ENCODE data around the gene MMAB.

MMAB gene

GRCh38 chr12:109538191-109538863 is 35.0 kb downstream of the MMAB start:
- no peak for DNase-seq (ENCODE audit: low read depth)

- DNase-seq (ENCODE audit: low read depth) = no peak
Observed at GRCh38 chr12:109537136-109537535, 36.2 kb downstream of the MMAB start.

- DNase-seq (ENCODE audit: low read depth) = no peak
Observed at GRCh38 chr12:109535863-109536250, 37.4 kb downstream of the MMAB start.

DNA sequence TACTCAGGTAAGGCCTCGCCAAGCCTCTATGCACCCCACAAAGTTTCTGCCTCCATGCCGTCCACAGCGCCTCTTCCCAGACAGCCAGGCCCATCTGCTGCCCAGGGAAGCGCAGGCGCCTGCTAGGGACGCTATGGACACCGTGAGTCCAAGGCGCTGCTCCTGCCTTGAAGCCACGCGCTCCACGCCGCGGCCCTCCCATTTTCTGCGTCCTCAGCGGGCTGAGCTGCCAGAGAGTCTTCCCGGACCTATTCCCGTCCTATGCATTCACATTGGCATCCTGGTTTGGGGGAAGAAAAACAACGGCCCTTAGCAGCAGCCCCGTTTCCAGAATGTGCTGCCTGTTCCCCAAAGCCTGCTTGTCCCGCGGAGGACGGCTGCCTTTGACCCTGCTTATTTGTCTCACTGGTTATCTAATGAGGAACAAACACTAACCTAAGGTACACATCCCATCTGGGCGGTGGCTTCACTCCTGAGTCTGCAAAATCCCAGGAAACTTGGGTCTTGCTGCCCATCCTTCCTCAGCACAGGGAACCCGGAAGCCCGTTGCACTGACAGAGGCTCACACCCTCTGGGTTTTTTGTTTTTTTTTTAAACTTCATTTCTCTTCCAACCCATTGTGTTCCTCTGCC is 38.0 kb downstream of the MMAB start:
- no peak for DNase-seq (ENCODE audit: low read depth)

DNA sequence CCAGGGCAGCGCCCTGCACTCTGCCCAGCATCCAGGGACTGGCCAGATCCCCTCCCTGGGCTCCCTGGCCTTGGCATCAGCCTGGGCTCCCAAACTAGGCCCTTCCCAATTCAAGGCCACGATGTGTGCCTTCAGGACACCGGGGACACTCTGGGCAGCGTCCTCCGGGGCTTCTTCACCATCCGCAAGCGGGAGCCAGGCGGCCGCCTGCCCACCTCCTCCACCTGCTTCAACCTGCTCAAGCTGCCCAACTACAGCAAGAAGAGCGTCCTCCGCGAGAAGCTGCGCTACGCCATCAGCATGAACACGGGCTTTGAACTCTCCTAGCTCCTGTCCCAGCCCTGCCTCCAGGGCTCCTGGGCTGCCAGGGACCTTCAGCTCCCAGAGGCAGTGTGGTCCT is 38.8 kb downstream of the MMAB start:
- no peak for DNase-seq (ENCODE audit: low read depth)

GRCh38 chr12:109533487-109533740 is 39.9 kb downstream of the MMAB start:
- DNase-seq (ENCODE audit: low read depth) = no peak

- no peak for DNase-seq (ENCODE audit: low read depth)
Observed at GRCh38 chr12:109532721-109533486, 40.4 kb downstream of the MMAB start.

GRCh38 chr12:109531411-109531810 is 41.9 kb downstream of the MMAB start:
- no peak for DNase-seq (ENCODE audit: low read depth)

DNA sequence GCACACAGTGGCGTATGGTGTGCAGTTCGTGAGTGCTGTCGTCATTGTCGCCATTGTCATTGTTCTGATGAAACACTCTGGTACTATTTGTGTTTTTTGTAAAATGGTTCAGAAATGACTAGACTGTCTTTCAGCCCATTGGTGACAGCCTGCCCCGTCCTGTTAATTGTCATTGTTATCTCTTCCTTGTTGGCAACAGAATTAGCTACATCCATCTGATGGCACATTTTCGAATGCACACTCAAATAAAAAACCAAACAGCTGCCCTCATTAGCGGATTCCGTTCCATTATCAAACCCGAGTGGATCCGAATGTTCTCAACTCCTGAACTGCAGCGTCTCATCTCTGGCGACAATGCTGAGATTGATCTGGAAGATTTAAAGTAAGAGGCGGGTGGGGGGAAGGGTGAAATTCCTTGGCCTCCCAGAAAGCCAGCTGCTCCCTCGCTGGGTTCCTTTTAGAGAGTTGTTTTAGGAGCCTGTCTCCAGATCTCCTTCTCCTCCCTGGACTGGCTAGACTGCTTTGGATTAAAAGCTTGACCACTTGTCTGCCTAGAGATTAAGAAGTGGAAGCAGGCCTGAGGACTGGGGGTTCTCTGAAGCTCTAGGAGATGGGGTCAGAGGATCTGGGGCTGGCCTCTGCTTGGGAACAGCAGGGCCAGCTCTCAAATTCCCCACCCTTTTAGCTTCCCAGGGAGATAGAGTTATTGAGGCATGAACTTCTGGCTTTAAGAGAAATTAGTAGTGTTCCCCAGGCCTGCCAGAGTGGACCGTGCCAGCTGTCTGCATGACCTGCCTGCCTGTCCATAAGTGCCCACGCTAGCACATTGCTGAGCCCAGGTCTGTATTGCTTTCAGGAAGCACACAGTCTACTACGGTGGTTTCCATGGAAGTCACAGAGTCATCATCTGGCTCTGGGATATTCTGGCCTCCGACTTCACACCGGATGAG is 43.3 kb downstream of the MMAB start:
- no peak for DNase-seq (ENCODE audit: low read depth)

- no peak for DNase-seq (ENCODE audit: low read depth)
Observed at GRCh38 chr12:109527489-109528123, 45.7 kb downstream of the MMAB start.

GRCh38 chr12:109525279-109525585 is 48.1 kb downstream of the MMAB start:
- DNase-seq (ENCODE audit: low read depth) = no peak

DNA sequence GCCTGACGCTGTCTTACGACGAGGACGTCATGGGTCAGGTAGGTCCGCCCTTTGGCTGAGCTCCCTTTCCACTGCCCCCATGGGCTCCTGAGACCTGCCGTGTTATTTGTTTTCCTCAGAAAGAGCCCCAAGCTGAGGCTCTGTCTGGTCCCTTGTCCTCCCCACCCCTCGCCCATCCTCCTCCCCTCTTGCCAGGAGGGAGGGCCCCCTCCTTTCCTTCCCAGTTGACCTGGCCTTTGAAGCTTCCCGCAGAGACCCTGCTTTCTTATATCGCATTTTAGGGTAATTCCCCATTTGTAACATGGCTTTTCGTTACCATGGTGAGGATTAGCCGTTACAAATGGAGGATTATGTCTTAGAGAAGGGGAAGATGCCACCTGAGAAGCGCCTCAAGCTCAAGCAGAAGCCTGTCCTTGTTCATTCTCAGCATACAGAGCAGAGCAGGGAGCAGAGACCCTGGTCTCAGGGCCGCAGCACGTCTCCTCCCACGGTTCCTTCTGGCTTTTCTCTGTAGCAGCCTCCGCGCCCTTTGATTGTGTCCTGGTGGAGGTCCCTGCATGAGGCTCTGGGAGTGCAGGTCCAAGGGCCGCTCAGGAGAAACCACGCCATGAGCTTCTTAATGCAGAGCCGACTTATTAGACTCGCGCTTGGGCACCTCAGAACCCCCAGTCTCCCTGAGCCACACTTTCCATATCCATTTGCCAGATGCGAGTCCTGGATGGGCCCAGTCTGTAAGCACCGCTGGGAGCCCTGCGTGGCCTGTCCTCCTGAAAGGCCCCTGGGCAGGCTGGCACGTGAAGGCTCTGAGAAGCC is 48.6 kb downstream of the MMAB start:
- DNase-seq (ENCODE audit: low read depth) = no peak

- no peak for DNase-seq (ENCODE audit: low read depth)
Observed at GRCh38 chr12:109523504-109523903, 49.8 kb downstream of the MMAB start.

- DNase-seq (ENCODE audit: low read depth) = no peak
Observed at GRCh38 chr12:109523071-109523470, 50.2 kb downstream of the MMAB start.

GRCh38 chr12:109521831-109522230 is 51.5 kb downstream of the MMAB start:
- DNase-seq (ENCODE audit: low read depth) = no peak

DNA sequence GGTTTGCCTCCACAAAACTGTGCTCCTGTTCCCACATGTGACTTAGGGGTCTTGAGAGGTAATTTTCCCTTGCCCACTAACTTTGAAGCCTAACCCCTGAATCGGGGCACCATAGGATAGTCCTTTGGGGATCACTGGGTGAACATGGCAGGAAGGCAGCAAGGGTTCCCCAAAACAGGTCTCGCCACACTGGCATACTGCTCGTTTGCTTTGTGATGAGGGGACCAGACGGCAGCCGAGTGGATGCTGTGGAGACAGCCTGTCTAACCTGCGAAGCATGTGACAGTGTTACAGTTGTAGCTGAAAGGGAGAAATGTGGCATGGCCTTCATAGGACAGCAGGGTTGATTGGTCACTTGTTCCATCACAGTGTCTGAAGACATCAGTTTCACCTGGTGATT is 53.5 kb downstream of the MMAB start:
- DNase-seq (ENCODE audit: low read depth) = no peak

GRCh38 chr12:109518820-109519665 is 54.3 kb downstream of the MMAB start:
- peak; percentile 22 for DNase-seq (ENCODE audit: low read depth)

GRCh38 chr12:109517619-109518018 is 55.7 kb downstream of the MMAB start:
- DNase-seq (ENCODE audit: low read depth) = no peak

DNA sequence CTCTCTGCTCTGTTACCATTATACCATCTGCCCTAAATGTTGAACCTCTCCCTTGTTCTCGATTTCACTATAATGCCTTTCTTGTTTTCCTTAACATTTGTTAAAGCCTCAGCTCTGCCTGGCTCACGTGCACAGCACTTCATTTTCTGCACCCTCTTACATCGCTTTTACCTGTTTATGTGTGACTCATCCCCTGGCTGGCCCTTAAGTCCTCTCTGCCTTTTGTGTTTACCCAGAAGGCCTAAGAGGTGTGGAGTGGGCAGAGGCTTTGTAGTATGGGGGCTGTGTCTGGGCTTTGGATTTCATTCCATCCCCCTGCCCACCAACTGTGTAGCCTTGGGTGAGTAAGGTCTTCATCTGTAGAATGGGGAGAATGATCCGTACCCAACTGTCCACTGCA is 59.3 kb downstream of the MMAB start:
- DNase-seq (ENCODE audit: low read depth) = no peak

GRCh38 chr12:109513051-109513450 is 60.3 kb downstream of the MMAB start:
- no peak for DNase-seq (ENCODE audit: low read depth)

Data from HS-27A (cell line).